Measurements from ENCODE around the gene BRPF3. TPM values are rescaled to one million over a fixed set of nuclear protein-coding genes. Genes with fewer than 3 reads are reported as not detected.
"Not testable (repeated sequence)": the region's sequence is repeated elsewhere in the genome, so short reads cannot be mapped to it uniquely, and the experiment has no call there.

The BRPF3 gene
- polyA plus RNA-seq, 3 donors, result 42.9 to 45.1 (median 43.8) TPM

DNA sequence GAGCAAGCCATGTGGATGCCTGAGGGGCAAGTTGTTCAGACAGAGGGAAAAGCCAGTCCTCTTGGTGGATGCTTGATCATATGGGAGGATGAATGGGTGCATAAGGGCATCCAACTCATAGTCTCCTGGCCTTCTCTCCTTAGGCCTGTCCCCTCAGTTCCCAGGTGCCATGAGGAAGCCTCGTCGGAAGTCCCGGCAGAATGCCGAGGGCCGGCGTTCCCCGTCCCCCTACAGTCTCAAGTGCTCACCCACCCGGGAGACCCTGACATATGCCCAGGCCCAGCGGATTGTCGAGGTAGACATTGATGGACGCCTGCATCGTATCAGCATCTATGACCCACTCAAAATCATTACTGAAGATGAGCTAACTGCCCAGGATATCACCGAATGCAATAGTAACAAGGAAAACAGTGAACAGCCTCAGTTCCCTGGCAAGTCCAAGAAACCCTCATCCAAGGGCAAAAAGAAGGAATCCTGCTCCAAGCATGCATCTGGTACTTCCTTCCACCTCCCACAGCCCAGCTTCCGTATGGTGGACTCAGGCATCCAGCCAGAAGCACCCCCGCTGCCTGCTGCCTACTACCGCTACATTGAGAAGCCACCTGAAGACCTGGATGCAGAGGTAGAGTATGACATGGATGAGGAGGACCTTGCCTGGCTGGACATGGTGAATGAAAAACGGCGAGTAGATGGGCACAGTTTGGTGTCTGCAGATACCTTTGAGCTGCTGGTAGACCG, 3.8 kb downstream of the BRPF3 start:
- no peak for DNase-seq (ENCODE audit: low read depth in 3 of 3, low spot score in 2 of 3)

DNA sequence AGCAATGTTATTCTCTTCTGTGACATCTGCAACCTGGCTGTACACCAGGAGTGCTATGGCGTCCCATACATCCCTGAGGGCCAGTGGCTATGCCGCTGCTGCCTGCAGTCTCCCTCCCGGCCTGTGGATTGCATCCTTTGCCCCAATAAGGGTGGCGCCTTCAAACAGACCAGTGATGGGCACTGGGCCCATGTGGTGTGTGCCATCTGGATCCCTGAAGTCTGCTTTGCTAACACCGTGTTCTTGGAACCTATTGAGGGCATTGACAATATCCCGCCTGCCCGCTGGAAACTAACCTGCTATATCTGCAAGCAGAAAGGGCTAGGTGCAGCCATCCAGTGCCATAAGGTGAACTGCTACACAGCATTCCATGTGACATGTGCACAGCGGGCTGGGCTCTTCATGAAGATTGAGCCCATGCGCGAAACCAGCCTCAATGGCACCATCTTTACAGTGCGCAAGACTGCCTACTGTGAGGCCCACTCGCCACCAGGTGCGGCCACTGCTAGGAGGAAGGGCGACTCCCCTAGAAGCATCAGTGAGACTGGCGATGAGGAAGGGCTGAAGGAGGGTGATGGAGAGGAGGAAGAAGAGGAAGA, 4.6 kb downstream of the BRPF3 start:
- no peak for DNase-seq (ENCODE audit: low read depth in 3 of 3, low spot score in 2 of 3)

DNA sequence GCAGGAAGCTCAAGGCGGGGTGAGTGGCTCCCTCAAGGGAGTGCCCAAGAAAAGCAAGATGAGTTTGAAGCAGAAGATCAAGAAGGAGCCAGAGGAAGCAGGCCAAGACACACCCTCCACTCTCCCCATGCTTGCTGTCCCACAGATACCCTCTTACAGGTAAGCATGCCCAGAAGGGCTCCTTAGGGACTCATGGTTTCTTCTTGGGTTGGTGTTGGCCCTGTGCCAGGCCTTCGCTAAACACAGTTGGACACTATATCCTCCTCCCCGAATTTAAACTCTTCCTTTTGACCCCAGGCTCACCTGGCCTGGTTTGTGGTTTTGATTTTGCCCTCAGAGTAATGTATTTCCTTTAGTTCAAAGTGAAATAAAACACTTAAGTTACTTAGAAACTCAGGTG, 5.1 kb downstream of the BRPF3 start:
- DNase-seq (ENCODE audit: low read depth in 3 of 3, low spot score in 2 of 3), result no peak

- DNase-seq (ENCODE audit: low read depth in 3 of 3, low spot score in 2 of 3), result no peak
These were observed 5.6 kb downstream of the BRPF3 start for GRCh38 chr6:36202101-36202500.

DNA sequence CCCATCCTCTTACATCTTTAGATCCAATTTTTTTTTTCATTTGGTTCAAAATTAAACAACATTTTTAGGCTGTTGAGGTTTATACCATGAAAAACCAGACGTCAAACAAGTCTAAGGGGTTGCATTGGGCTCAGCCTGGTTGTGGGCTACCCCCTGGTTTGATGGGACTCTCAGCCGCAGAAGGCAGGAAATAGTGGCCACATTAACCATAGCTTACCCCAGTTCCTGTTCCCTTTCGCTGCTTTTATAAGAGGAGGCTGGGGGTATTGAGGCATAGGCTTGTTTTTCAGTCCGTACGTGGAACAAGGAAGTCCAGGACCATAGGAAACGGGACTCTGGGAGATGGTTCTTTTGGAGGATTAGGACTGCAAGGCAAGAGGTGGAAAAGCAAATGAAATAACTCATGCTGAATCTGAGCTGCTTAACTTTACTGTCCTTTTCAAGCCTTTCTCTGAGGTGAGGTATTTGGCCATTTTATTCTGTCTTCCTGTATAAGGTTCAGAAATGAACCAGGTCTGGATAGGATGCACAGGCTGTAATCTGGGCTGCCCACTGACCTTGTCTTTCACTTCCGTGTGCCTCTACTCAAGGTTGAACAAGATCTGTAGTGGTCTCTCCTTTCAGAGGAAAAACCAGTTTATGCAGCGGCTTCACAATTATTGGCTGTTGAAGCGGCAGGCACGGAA, 7.7 kb downstream of the BRPF3 start:
- no peak for DNase-seq (ENCODE audit: low read depth in 3 of 3, low spot score in 2 of 3)

DNA sequence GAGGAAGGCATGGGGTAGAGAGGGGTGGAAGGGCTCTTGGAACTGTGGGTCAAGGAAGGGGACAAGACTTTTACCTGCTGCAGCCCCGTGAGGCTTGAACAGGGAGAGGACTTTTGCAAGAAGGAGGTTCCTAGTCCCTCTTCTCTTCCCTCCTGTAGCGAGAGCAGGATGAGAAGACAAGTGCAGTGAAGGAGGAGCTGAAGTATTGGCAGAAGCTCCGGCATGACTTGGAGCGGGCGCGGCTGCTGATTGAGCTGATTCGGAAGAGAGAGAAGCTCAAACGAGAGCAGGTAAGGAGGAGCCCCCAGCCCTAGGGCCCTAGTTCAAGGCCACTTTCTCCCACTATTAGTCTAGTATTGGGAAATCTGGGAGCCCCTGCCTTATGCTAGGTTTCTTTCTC, 10.6 kb downstream of the BRPF3 start:
- no peak for DNase-seq (ENCODE audit: low read depth in 3 of 3, low spot score in 2 of 3)

DNA sequence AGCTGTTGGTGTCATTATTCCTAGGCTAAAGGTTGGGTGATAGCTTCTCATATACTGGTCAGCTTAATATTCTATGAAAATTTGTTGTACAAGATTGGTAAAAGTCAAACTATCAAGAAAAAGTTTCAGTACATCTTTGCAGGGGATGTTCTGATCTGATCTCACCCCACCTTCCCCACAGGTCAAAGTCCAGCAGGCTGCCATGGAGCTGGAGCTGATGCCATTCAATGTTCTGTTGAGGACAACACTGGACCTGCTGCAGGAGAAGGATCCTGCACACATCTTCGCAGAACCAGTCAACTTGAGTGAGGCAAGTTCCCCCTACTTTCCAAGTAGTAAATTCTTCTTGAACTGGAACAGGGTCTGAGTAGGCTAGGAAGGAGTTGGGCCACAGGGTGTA, 13.1 kb downstream of the BRPF3 start:
- DNase-seq (ENCODE audit: low read depth in 3 of 3, low spot score in 2 of 3), result no peak

DNA sequence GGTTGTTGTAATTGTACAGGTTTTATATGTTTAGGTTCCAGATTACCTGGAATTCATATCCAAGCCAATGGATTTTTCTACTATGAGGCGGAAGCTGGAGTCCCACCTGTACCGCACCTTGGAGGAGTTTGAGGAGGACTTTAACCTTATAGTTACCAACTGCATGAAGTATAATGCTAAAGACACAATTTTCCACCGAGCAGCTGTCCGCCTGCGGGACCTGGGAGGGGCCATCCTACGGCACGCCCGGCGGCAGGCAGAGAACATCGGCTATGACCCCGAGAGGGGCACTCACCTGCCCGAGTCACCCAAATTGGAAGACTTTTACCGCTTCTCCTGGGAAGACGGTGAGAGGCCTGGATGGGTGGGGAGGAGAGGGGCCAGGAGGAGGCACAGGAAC, 13.6 kb downstream of the BRPF3 start:
- no peak for DNase-seq (ENCODE audit: low read depth in 3 of 3, low spot score in 2 of 3)

DNA sequence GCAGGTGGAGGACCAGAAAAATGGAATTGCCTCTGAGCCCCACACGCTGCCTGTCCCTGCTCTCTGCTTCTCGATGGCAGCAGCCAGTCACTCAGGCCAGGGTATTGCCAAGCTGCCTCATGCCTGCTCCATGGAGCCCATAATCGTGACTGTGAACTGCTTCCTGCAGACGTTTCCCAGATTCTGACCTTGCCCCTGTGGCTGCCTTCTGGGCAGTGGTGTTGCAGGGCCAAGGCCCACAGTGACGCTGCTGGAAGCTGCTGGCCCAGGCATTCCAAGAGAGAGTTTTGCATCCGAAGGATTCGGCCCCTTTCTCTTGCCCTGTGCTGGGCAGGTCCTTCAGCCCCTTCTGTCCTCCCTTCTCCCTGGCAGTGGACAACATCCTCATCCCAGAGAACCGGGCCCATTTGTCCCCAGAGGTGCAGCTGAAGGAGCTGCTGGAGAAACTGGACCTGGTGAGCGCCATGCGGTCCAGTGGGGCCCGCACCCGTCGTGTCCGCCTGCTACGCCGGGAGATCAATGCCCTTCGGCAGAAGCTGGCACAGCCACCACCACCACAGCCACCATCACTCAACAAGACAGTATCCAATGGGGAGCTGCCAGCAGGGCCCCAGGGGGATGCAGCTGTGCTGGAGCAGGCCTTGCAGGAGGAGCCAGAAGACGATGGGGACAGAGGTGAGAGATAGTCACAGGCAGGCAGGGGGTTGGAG, 14.5 kb downstream of the BRPF3 start:
- no peak for DNase-seq (ENCODE audit: low read depth in 3 of 3, low spot score in 2 of 3)

- no peak for DNase-seq (ENCODE audit: low read depth in 3 of 3, low spot score in 2 of 3)
These were observed 20.0 kb downstream of the BRPF3 start for GRCh38 chr6:36216559-36216958.

- no peak for DNase-seq (ENCODE audit: low read depth in 3 of 3, low spot score in 2 of 3)
These were observed 20.6 kb downstream of the BRPF3 start for GRCh38 chr6:36217188-36217587.

GRCh38 chr6:36217946-36218345, 21.4 kb downstream of the BRPF3 start:
- DNase-seq (ENCODE audit: low read depth in 3 of 3, low spot score in 2 of 3), result no peak

DNA sequence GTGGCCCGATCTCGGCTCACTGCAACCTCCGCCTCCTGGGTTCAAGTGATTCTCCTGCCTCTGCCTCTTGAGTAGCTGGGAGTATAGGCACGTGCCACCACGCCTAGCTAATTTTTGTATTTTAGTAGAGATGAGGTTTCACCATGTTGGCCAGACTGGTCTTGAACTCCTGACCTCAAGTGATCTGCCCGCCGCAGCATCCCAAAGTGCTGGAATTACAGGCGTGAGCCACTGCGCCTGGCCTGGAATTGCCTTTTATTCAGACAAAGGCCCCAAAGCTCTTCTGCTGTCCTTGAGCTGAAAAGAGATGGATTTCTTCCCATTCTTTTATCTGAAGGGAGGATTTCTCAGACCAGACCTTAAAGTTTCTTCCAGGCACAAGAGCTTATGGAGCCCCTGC, 22.0 kb downstream of the BRPF3 start:
- DNase-seq (ENCODE audit: low read depth in 3 of 3, low spot score in 2 of 3), result not testable (repeated sequence)

GRCh38 chr6:36219081-36219480, 22.5 kb downstream of the BRPF3 start:
- DNase-seq (ENCODE audit: low read depth in 3 of 3, low spot score in 2 of 3), result no peak

DNA sequence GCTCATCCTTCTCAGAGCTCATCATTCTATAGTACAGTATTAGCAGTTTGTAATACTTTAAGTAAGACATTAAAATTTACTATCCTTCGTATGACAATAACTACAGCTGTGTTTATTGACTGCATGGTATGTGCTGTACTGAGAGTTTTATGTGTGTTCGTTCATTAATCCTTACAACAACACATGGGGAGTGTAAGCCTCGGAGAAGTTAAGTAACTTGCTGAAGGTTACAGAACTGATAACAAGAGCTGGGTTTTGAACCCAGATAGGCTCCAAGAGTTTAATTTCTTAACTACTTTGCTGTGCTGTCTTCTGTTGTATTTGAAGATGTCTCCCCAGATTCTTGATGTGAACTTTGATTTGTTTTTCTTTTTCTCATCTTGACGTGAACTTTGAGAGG, 23.7 kb downstream of the BRPF3 start:
- DNase-seq (ENCODE audit: low read depth in 3 of 3, low spot score in 2 of 3), result no peak

- no peak for DNase-seq (ENCODE audit: low read depth in 3 of 3, low spot score in 2 of 3)
These were observed 25.1 kb downstream of the BRPF3 start for GRCh38 chr6:36221674-36222073.

DNA sequence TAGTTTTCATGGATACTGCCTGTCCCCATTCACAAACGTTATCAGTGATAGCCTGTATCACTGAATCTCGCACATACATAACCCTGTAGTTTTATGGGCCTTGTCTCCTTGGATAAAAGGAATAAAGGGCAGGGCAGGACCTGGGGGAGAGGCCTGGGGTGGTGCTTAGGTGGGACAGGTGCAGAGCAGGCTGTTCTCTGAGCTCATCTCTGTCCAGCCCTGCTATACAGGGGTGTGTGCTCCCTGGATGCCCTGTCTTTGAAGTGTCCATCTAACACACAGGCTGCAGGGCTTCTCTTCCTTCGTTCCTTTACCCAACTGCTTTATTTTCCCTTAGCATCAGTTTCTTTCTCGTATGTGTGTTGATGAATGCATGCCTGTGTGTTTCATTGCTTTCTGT, 26.4 kb downstream of the BRPF3 start:
- no peak for DNase-seq (ENCODE audit: low read depth in 3 of 3, low spot score in 2 of 3)

GRCh38 chr6:36223706-36224105, 27.2 kb downstream of the BRPF3 start:
- no peak for DNase-seq (ENCODE audit: low read depth in 3 of 3, low spot score in 2 of 3)

GRCh38 chr6:36224918-36225461, 28.4 kb downstream of the BRPF3 start:
- no peak for DNase-seq (ENCODE audit: low read depth in 3 of 3, low spot score in 2 of 3)

- no peak for DNase-seq (ENCODE audit: low read depth in 3 of 3, low spot score in 2 of 3)
These were observed 30.0 kb downstream of the BRPF3 start for GRCh38 chr6:36226438-36227047.

All from right renal cortex interstitium (tissue), 3 donors.